Activated T-cell treated with anti-CD3 and anti-CD28 coated beads for 24 hours (primary cell): ENCODE measurements around the gene GHDC.
"Not testable (repeated sequence)": the region's sequence is repeated elsewhere in the genome, so short reads cannot be mapped to it uniquely, and the experiment has no call there.

ENCODE experiments used
- DNase-seq: peaks from one replicate; pipeline ENCODE4 v3.0.0-alpha.2; 2020; ENCODE audit warnings: low read depth

Gene GHDC

DNA sequence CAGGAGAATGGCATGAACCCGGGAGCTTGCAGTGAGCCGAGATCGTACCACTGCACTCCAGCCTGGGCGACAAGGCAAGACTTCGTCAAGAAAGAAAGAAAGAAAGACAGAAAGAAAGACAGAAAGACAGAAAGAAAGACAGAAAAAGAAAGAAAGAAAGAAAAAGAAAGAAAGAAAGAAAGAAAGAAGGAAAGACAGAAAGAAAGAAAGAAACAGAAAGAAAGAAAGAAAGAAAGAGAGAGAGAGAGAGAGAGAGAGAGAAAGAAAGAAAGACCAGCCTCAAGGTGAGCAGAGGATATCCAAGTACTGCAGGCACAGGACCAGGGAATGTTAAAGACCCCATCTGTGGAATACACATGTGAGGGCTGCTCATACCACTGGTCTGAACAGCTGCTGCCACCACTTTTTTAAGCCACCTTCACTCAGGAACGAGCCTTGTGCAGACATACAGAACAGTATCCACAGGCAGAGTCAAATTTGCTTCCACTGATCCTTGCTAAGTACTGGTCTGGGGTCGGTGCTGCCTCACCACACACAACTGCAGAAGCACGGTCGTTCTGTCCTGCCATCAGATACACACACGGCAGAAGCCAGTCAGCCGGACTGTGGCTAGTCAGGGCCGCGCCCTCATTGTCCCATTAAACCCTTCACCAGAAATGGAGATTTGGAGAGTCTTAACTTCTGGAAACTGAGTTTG is 47.2 kb downstream of the GHDC start:
- DNase-seq: no peak

DNA sequence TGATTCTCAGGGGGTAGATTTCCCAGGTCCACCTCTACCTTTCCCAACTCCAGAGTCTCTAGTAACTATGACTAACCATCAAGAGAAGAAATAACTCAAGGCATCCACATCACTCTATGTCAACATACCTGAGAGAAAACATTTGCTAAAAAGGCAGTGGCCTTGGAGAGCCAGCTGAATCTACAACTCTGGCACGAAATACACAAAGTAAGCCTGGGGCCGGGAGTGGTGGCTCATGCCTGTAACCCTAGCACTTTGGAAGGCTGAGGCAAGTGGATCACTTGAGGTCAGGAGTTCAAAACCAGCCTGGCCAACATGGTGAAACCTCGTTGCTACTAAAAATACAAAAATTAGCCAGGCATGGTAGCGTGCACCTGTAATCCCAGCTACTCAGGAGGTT is 51.2 kb downstream of the GHDC start:
- DNase-seq: not testable (repeated sequence)

DNA sequence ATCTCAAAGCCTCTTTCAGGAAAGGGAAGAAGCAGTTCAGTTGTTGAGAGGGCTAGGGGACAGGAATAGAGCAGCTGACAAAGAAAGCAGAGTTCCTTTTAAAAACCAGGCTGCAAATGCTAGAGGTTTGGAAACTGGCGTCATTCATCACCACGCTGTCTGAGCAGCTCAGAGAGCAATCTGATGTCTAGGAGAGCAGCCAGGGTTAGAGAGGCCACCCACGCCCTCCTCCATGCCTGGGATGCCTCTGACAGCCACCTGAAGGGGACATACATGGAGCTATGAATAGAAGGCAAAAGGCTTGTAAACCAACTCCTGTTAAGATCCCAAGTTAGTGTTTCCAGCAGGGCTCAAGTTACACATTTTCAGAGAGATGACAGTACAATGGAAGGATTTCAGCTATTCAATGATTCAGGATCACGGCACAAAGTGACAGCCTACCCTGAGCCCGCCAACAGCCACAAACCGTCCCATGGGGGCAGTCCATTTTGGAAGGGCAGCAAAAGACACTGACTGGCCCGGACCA is 51.9 kb downstream of the GHDC start:
- DNase-seq: no peak

DNA sequence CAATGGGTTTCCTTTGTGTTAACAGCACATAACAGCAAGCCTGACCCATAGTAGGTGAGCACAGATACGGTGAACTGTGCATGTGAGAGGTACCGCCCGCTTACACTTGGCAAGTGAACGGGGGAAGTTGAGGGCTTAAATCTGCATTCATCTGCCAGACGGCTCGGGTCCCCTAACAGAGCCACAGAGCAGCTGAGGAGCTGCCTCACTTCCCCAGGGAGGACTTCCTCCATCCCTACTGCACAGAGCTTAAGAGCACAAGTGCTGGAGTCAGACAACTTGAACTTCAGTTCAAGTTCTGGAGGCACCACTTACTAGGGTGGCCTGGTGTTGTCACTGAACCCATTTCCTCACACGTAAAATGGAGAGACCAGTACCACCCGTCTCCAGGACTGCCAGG is 52.9 kb downstream of the GHDC start:
- no peak for DNase-seq

DNA sequence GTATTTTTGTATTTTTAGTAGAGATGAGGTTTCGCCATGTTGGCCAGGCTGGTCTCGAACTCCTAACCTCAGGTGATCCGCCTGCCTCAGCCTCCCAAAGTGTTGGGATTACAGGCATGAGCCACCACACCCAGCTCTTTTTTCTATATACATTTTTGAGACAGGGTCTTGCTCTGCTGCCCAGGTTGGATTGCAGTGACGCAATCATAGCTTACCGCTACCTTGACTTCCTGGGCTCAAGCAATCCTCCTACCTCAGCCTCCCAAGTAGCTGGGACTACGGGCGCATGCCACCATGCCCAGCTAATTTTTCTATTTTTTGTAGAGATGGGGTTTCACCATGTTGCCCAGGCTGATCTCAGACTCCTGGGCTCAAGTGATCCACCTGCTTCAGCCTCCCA is 53.6 kb downstream of the GHDC start:
- DNase-seq: not testable (repeated sequence)
